ENCODE measurements around the gene BOC.

The BOC gene

DNA sequence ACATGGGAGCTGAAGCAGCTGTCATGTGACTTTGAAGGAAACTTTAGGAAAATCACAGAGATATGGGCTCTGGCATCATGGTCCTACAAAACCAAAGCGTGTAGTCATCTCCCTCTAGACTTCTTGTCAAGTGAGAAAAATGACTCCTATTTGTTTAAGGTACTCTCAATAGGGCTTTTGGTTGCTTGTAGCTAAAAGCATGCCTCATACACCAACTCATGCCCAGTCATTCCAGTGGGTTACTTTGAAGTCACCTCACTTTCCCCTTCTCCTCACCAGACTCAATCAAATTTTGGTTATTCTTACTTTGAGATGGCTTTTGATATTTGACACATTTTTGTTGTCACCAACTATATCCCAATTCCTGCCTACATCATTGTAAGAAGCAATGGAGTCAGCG, 81.6 kb downstream of the BOC start:
- Histone ChIP-seq H4K20me1 (ENCODE audit: insufficient read depth, low read length) (no peaks in the 10 kb centered on the region), H2AFZ (ENCODE audit: low read depth, low read length) (no peak overlapping the region), H3K4me3 (ENCODE audit: low read depth in 1 of 2, low read length in 2 of 2) (no peak overlapping the region), H3K36me3 (ENCODE audit: insufficient read depth, low read length) (no peaks in the 10 kb centered on the region), H3K79me2 (ENCODE audit: insufficient read depth, low read length) (no peaks in the 10 kb centered on the region), H3K9ac (ENCODE audit: low read depth, low read length) (no peak overlapping the region), H3K4me2 (ENCODE audit: insufficient read depth, low read length) (no peak overlapping the region), H3K27me3 (ENCODE audit: insufficient read depth, low read length, poor library complexity) (no peaks in the 10 kb centered on the region), H3K27ac (ENCODE audit: low read length) (no peak overlapping the region), H3K4me1 (ENCODE audit: insufficient read depth, low read length) (no peaks in the 10 kb centered on the region), H3K9me3 (ENCODE audit: insufficient read depth, low read length, severe bottlenecking) (no peaks in the 10 kb centered on the region)
- ATAC-seq (ENCODE audit: insufficient read depth, low read depth) (no peak), DNase-seq (no peak)
- no peak for TF ChIP-seq EZH2 (IDR thresholded peaks at IDR 0.05; ENCODE audit: borderline replicate concordance, low read depth, low read length, severe bottlenecking)
- TF ChIP-seq, protein P1, sequence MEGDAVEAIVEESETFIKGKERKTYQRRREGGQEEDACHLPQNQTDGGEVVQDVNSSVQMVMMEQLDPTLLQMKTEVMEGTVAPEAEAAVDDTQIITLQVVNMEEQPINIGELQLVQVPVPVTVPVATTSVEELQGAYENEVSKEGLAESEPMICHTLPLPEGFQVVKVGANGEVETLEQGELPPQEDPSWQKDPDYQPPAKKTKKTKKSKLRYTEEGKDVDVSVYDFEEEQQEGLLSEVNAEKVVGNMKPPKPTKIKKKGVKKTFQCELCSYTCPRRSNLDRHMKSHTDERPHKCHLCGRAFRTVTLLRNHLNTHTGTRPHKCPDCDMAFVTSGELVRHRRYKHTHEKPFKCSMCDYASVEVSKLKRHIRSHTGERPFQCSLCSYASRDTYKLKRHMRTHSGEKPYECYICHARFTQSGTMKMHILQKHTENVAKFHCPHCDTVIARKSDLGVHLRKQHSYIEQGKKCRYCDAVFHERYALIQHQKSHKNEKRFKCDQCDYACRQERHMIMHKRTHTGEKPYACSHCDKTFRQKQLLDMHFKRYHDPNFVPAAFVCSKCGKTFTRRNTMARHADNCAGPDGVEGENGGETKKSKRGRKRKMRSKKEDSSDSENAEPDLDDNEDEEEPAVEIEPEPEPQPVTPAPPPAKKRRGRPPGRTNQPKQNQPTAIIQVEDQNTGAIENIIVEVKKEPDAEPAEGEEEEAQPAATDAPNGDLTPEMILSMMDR (IDR thresholded peaks at IDR 0.05; ENCODE audit: borderline replicate concordance, extremely low read depth, low read length, poor library complexity, severe bottlenecking), result no peak

- DNase-seq (no peak), ATAC-seq (ENCODE audit: insufficient read depth, low read depth) (no peak)
- Histone ChIP-seq H4K20me1 (ENCODE audit: insufficient read depth, low read length) (no peaks in the 10 kb centered on the region), H3K27me3 (ENCODE audit: insufficient read depth, low read length, poor library complexity) (no peaks in the 10 kb centered on the region), H3K27ac (ENCODE audit: low read length) (no peak overlapping the region), H3K79me2 (ENCODE audit: insufficient read depth, low read length) (no peaks in the 10 kb centered on the region), H3K4me1 (ENCODE audit: insufficient read depth, low read length) (no peaks in the 10 kb centered on the region), H3K4me3 (ENCODE audit: low read depth in 1 of 2, low read length in 2 of 2) (no peak overlapping the region), H3K36me3 (ENCODE audit: insufficient read depth, low read length) (no peaks in the 10 kb centered on the region), H2AFZ (ENCODE audit: low read depth, low read length) (no peak overlapping the region), H3K4me2 (ENCODE audit: insufficient read depth, low read length) (no peak overlapping the region), H3K9me3 (ENCODE audit: insufficient read depth, low read length, severe bottlenecking) (no peaks in the 10 kb centered on the region), H3K9ac (ENCODE audit: low read depth, low read length) (no peak overlapping the region)
- TF ChIP-seq EZH2 (IDR thresholded peaks at IDR 0.05; ENCODE audit: borderline replicate concordance, low read depth, low read length, severe bottlenecking), result no peak
- TF ChIP-seq, protein P1 (IDR thresholded peaks at IDR 0.05; ENCODE audit: borderline replicate concordance, extremely low read depth, low read length, poor library complexity, severe bottlenecking), result no peak
Measured at GRCh38 chr3:113293348-113293747, 82.0 kb downstream of the BOC start.

- H3K4me3 ChIP-seq (ENCODE audit: low read depth in 1 of 2, low read length in 2 of 2), result no peak overlapping the region
- H3K27ac ChIP-seq (ENCODE audit: low read length), result no peak overlapping the region
- H3K79me2 ChIP-seq (ENCODE audit: insufficient read depth, low read length), result no peaks in the 10 kb centered on the region
- no peaks in the 10 kb centered on the region for H3K36me3 ChIP-seq (ENCODE audit: insufficient read depth, low read length)
- no peak overlapping the region for H3K9ac ChIP-seq (ENCODE audit: low read depth, low read length)
- no peak for DNase-seq
- no peaks in the 10 kb centered on the region for H3K9me3 ChIP-seq (ENCODE audit: insufficient read depth, low read length, severe bottlenecking)
- ATAC-seq (ENCODE audit: insufficient read depth, low read depth), result no peak
- no peaks in the 10 kb centered on the region for H4K20me1 ChIP-seq (ENCODE audit: insufficient read depth, low read length)
- H3K4me2 ChIP-seq (ENCODE audit: insufficient read depth, low read length), result no peak overlapping the region
- TF ChIP-seq EZH2 (IDR thresholded peaks at IDR 0.05; ENCODE audit: borderline replicate concordance, low read depth, low read length, severe bottlenecking), result no peak
- TF ChIP-seq, protein P1 (IDR thresholded peaks at IDR 0.05; ENCODE audit: borderline replicate concordance, extremely low read depth, low read length, poor library complexity, severe bottlenecking), result no peak
- H3K4me1 ChIP-seq (ENCODE audit: insufficient read depth, low read length), result no peaks in the 10 kb centered on the region
- H3K27me3 ChIP-seq (ENCODE audit: insufficient read depth, low read length, poor library complexity), result no peaks in the 10 kb centered on the region
- H2AFZ ChIP-seq (ENCODE audit: low read depth, low read length), result no peak overlapping the region
Measured at GRCh38 chr3:113295463-113295862, 84.1 kb downstream of the BOC start.

- H3K27me3 ChIP-seq (ENCODE audit: insufficient read depth, low read length, poor library complexity), result no peaks in the 10 kb centered on the region
- ATAC-seq (ENCODE audit: insufficient read depth, low read depth) (no peak), DNase-seq (no peak)
- no peaks in the 10 kb centered on the region for H3K36me3 ChIP-seq (ENCODE audit: insufficient read depth, low read length)
- H3K27ac ChIP-seq (ENCODE audit: low read length), result no peak overlapping the region
- no peak overlapping the region for H2AFZ ChIP-seq (ENCODE audit: low read depth, low read length)
- H4K20me1 ChIP-seq (ENCODE audit: insufficient read depth, low read length), result no peaks in the 10 kb centered on the region
- no peaks in the 10 kb centered on the region for H3K9me3 ChIP-seq (ENCODE audit: insufficient read depth, low read length, severe bottlenecking)
- no peaks in the 10 kb centered on the region for H3K4me1 ChIP-seq (ENCODE audit: insufficient read depth, low read length)
- no peak overlapping the region for H3K4me2 ChIP-seq (ENCODE audit: insufficient read depth, low read length)
- no peaks in the 10 kb centered on the region for H3K79me2 ChIP-seq (ENCODE audit: insufficient read depth, low read length)
- no peak overlapping the region for H3K4me3 ChIP-seq (ENCODE audit: low read depth in 1 of 2, low read length in 2 of 2)
- TF ChIP-seq, protein P1 (IDR thresholded peaks at IDR 0.05; ENCODE audit: borderline replicate concordance, extremely low read depth, low read length, poor library complexity, severe bottlenecking), result no peak
- no peak for TF ChIP-seq EZH2 (IDR thresholded peaks at IDR 0.05; ENCODE audit: borderline replicate concordance, low read depth, low read length, severe bottlenecking)
- no peak overlapping the region for H3K9ac ChIP-seq (ENCODE audit: low read depth, low read length)
Measured at GRCh38 chr3:113297287-113297686, 85.9 kb downstream of the BOC start.
